ENCODE measurements around the gene PRDM11.
"Not testable (repeated sequence)": the region's sequence is repeated elsewhere in the genome, so short reads cannot be mapped to it uniquely, and the experiment has no call there.

PRDM11 gene

GRCh38 chr11:45146072-45147016 lies at the start of gene PRDM11:
Gene PRDM11 (plus strand): TSS chr11:45146639. CDS start chr11:45181767, 35,128 bp downstream.
- DNase-seq: peak; percentile 69

GRCh38 chr11:45097721-45098493 lies 48.5 kb upstream of the PRDM11 start:
- peak; percentile 9 for DNase-seq

- DNase-seq: no peak
These were observed 47.5 kb upstream of the PRDM11 start for GRCh38 chr11:45098929-45099328.

GRCh38 chr11:45100339-45100738 lies 46.1 kb upstream of the PRDM11 start:
- no peak for DNase-seq

GRCh38 chr11:45102361-45102809 lies 44.1 kb upstream of the PRDM11 start:
- DNase-seq: no peak

GRCh38 chr11:45102810-45103621 lies 43.4 kb upstream of the PRDM11 start:
- DNase-seq: peak; percentile 63

GRCh38 chr11:45104006-45104789 lies 42.2 kb upstream of the PRDM11 start:
- DNase-seq: no peak

GRCh38 chr11:45104790-45105084 lies 41.7 kb upstream of the PRDM11 start:
- no peak for DNase-seq

GRCh38 chr11:45105233-45105983 lies 41.0 kb upstream of the PRDM11 start:
- DNase-seq: peak; percentile 45

GRCh38 chr11:45105984-45106375 lies 40.5 kb upstream of the PRDM11 start:
- DNase-seq: no peak

GRCh38 chr11:45106440-45106839 lies 40.0 kb upstream of the PRDM11 start:
- no peak for DNase-seq

GRCh38 chr11:45107029-45107428 lies 39.4 kb upstream of the PRDM11 start:
- no peak for DNase-seq

- DNase-seq: no peak
These were observed 38.1 kb upstream of the PRDM11 start for GRCh38 chr11:45108070-45109064.

GRCh38 chr11:45109400-45109799 lies 37.0 kb upstream of the PRDM11 start:
- no peak for DNase-seq

- peak; percentile 75 for DNase-seq
These were observed 35.9 kb upstream of the PRDM11 start for GRCh38 chr11:45110562-45110961.

- no peak for DNase-seq
These were observed 32.6 kb upstream of the PRDM11 start for GRCh38 chr11:45113807-45114206.

GRCh38 chr11:45127836-45128235 lies 18.6 kb upstream of the PRDM11 start:
- not testable (repeated sequence) for DNase-seq

GRCh38 chr11:45133878-45134277 lies 12.6 kb upstream of the PRDM11 start:
- no peak for DNase-seq

GRCh38 chr11:45141171-45141570 lies 5.3 kb upstream of the PRDM11 start:
- no peak for DNase-seq

- DNase-seq: no peak
These were observed 4.8 kb upstream of the PRDM11 start for GRCh38 chr11:45141631-45142030.
